K562 (cell line): Measurements from ENCODE around the gene HIF1A. TPM values are rescaled to one million over a fixed set of nuclear protein-coding genes. Genes with fewer than 3 reads are reported as not detected.

Experiments used
- ATAC-seq: fragments of 200-7000 bp; cut with Tn5 transposase; 3 replicates; pipeline ENCODE4 v1.9.1; 2020; ENCODE audit warnings: moderate library complexity
- BruUV-seq: library from RNA; stranded (reverse); fragments of 400-500 nt; replicated peaks from 2 replicates; lab custom pipeline; 2021; lab: Mats Ljungman, UMichigan
- CTCF ChIA-PET: fragments of 300-600 bp; formaldehyde crosslinking; extraction: SDS; loops from one replicate; lab custom pipeline; 2021; ENCODE audit warnings: low intra/inter-chr PET ratio; lab: Yijun Ruan, JAX
- POLR2A ChIA-PET: fragments of 300-600, 350-650 bp; sonication (Branson Sonifier 250); formaldehyde crosslinking; extraction: SDS; loops from one replicate; lab custom pipeline; 2021; ENCODE audit warnings: antibody characterized with exemption, inconsistent platforms; lab: Yijun Ruan, JAX
- DNase-seq, 4 experiments: peaks; one replicate each; pipeline versions ENCODE4 v3.0.0 to v3.0.0-alpha.2; 2011 to 2018; ENCODE audit warnings: low spot score in 3 of 4, mixed read lengths in 3 of 4; ENCODE audit errors: extremely low read depth in 1 of 4
- FAIRE-seq: peaks from 2 replicates; lab custom pipeline; 2011; peaks lifted over from hg19 to GRCh38; lab: Jason Lieb, UNC
- H2AFZ ChIP-seq: 2 replicates; pipeline ENCODE4 v1.6.0; 2011; ENCODE audit warnings: low read depth, low read length, control low read depth, inconsistent platforms
- H3K27ac ChIP-seq: fragments of 200-600 bp; 3 replicates; pipeline ENCODE4 v1.8.0; 2011; ENCODE audit warnings: low read depth, mild to moderate bottlenecking, control low read depth, inconsistent platforms, low read length, moderate library complexity, mixed read lengths; ENCODE audit errors: extremely low read depth
- H3K27me3 ChIP-seq, 2 experiments: fragments of 300-600 bp in 1 of 2; 2 replicates in 1 of 2; 3 replicates in 1 of 2; pipeline versions ENCODE4 v1.6.0 to v1.8.0; 2011; ENCODE audit warnings: inconsistent platforms in 2 of 2, low read length in 2 of 2, mild to moderate bottlenecking in 1 of 2, mixed read lengths in 1 of 2, moderate library complexity in 1 of 2; ENCODE audit not compliant: control insufficient read depth in 2 of 2, insufficient read depth in 2 of 2
- H3K36me3 ChIP-seq: fragments of 300-600 bp; 3 replicates; pipeline ENCODE4 v1.8.0; 2011; ENCODE audit warnings: mild to moderate bottlenecking, low read length, inconsistent platforms; ENCODE audit not compliant: control insufficient read depth, insufficient read depth
- H3K4me1 ChIP-seq, 2 experiments: fragments of 200-600 bp in 1 of 2; replicated peaks in 1 of 2; 2 replicates in 1 of 2; 3 replicates in 1 of 2; pipeline versions ENCODE4 v1.5.1 to v1.8.0; 2011; ENCODE audit warnings: inconsistent platforms in 2 of 2, low read length in 2 of 2, mild to moderate bottlenecking in 1 of 2, mixed read lengths in 1 of 2, moderate library complexity in 1 of 2; ENCODE audit not compliant: control insufficient read depth in 2 of 2, insufficient read depth in 2 of 2
- H3K4me2 ChIP-seq: 2 replicates; pipeline ENCODE4 v1.6.1; 2011; ENCODE audit warnings: low read length, control low read depth, inconsistent platforms, mixed read lengths; ENCODE audit not compliant: insufficient read depth
- H3K4me3 ChIP-seq: fragments of 200-600 bp; sonication (generic), shearing (Covaris generic); 2 replicates; pipeline ENCODE4 v1.5.1; 2016; ENCODE audit warnings: control low read depth, inconsistent platforms
- H3K79me2 ChIP-seq: fragments of 200-600 bp; 3 replicates; pipeline ENCODE4 v1.8.0; 2011; ENCODE audit warnings: low read length, inconsistent platforms; ENCODE audit not compliant: control insufficient read depth, insufficient read depth
- H3K9ac ChIP-seq, 2 experiments: 2 replicates each; pipeline versions ENCODE4 v1.6.0 to v1.6.1; 2011; ENCODE audit warnings: low read depth in 2 of 2, low read length in 2 of 2, control low read depth in 1 of 2, inconsistent platforms in 1 of 2, mild to moderate bottlenecking in 1 of 2, mixed read lengths in 1 of 2; ENCODE audit not compliant: insufficient read depth in 1 of 2
- H3K9me1 ChIP-seq: one replicate; pipeline ENCODE4 v1.6.0; 2011; ENCODE audit warnings: inconsistent platforms, mild to moderate bottlenecking, low read length, moderate library complexity; ENCODE audit not compliant: control insufficient read depth, insufficient read depth
- H3K9me3 ChIP-seq: replicated peaks from 2 replicates; pipeline ENCODE4 v1.5.1; 2011; ENCODE audit warnings: low read depth, low read length, inconsistent platforms; ENCODE audit not compliant: control insufficient read depth, insufficient read depth
- H4K20me1 ChIP-seq: replicated peaks from 2 replicates; pipeline ENCODE4 v1.6.1; 2011; ENCODE audit warnings: low read length, inconsistent platforms, mixed read lengths; ENCODE audit not compliant: control insufficient read depth, insufficient read depth
- CBFA2T2 ChIP-seq: fragments of 450-650 bp; conservative IDR thresholded peaks from 2 replicates; pipeline ENCODE4 v1.6.1; 2017; ENCODE audit warnings: mild to moderate bottlenecking
- CHAMP1 ChIP-seq: fragments of 450-650 bp; IDR thresholded peaks from 2 replicates; pipeline ENCODE4 v1.6.1; 2016; ENCODE audit warnings: mild to moderate bottlenecking
- ELF2 ChIP-seq: fragments of 250-450 bp; sonication (Bioruptor Pico); IDR thresholded peaks from 2 replicates; pipeline ENCODE4 v1.5.0; 2021; ENCODE audit warnings: mild to moderate bottlenecking
- FOXJ3 ChIP-seq: sonication (generic); formaldehyde crosslinking; IDR thresholded peaks from 2 replicates; pipeline ENCODE4 v1.4.0; 2020; ENCODE audit warnings: mild to moderate bottlenecking, missing genetic modification reagents
- NFIC ChIP-seq: fragments of 450-650 bp; IDR thresholded peaks from 2 replicates; pipeline ENCODE4 v1.6.1; 2017; ENCODE audit warnings: mild to moderate bottlenecking, inconsistent platforms
- NR0B1 ChIP-seq: fragments of 450-650 bp; IDR thresholded peaks from one replicate; pipeline ENCODE4 v1.6.1; 2018; ENCODE audit warnings: mild to moderate bottlenecking, moderate library complexity; ENCODE audit not compliant: partially characterized antibody
- PYGO2 ChIP-seq: fragments of 450-650 bp; IDR thresholded peaks from 2 replicates; pipeline ENCODE4 v1.6.1; 2016; ENCODE audit warnings: mild to moderate bottlenecking, missing genetic modification characterization, moderate library complexity, missing compliant biosample characterization
- RB1 ChIP-seq: fragments of 450-650 bp; IDR thresholded peaks from 2 replicates; pipeline ENCODE4 v1.6.1; 2017; ENCODE audit warnings: low read depth, mild to moderate bottlenecking
- SRSF1 ChIP-seq: fragments of 200-400 bp; formaldehyde crosslinking; IDR thresholded peaks from 2 replicates; pipeline ENCODE4 v1.6.1; 2017; ENCODE audit warnings: mild to moderate bottlenecking, low read depth, low read length, moderate library complexity
- ZNF217 ChIP-seq: sonication (generic); formaldehyde crosslinking; IDR thresholded peaks from 2 replicates; pipeline ENCODE4 v1.8.0; 2022; ENCODE audit warnings: mild to moderate bottlenecking, missing genetic modification reagents
- ZNF644 ChIP-seq: fragments of 200-800 bp; sonication (Bioruptor generic); IDR thresholded peaks from 2 replicates; pipeline ENCODE4 v1.6.1; 2016; ENCODE audit warnings: low read depth, missing genetic modification characterization, missing compliant biosample characterization
- ZNF740 ChIP-seq, 3 experiments: fragments of 200-800 bp in 1 of 3; sonication (Bioruptor generic) in 1 of 3; sonication (generic) in 1 of 3; formaldehyde crosslinking in 1 of 3; IDR thresholded peaks; 2 replicates each; pipeline versions ENCODE4 v1.6.1 to v1.8.0; 2016 to 2022; ENCODE audit warnings: mild to moderate bottlenecking in 2 of 3, missing compliant biosample characterization in 2 of 3, missing genetic modification characterization in 2 of 3, missing genetic modification reagents in 1 of 3
- WGBS: fragments of 100-300 bp; shearing (Covaris generic); methylation state at CpG from one replicate; pipeline ENCODE4 v1.1.6; 2016; ENCODE audit warnings: low coverage, mixed read lengths; ENCODE audit not compliant: insufficient coverage; ENCODE audit errors: missing lambda C conversion rate; 5-methylcytosine and 5-hydroxymethylcytosine counted together
- in situ Hi-C: fragments of 300-500 bp; cut with MboI; formaldehyde crosslinking; loops from 4 replicates; pipeline ENCODE4 v1.15.0; 2018; ENCODE audit warnings: inconsistent platforms, mixed read lengths
- intact Hi-C: fragments of 100-400 bp; cut with micrococcal nuclease; formaldehyde crosslinking; loops from 2 replicates; pipeline ENCODE4 v1.14.2; 2022
- polyA plus RNA-seq, 8 experiments: library from polyadenylated mRNA; depleted of rRNA in 4 of 8; stranded (reverse) in 5 of 8; unstranded in 3 of 8; fragments of >200 nt; fragmentation: Nextera tagmentation in 2 of 8; fragmentation: Illumina TruSeq in 1 of 8; extraction: Ambion mirVana in 2 of 8; extraction: Trizol in 1 of 8; gene quantifications; 2 replicates each; pipeline versions ENCODE4 v1.2.1 to v1.2.3, GENCODE V29; 2011 to 2014; ENCODE audit warnings: inconsistent platforms in 1 of 8, missing spikeins in 1 of 8
- total RNA-seq, 7 experiments: library from RNA; depleted of rRNA in 6 of 7; stranded (reverse); fragments of >200 nt in 6 of 7; fragmentation: Illumina TruSeq in 2 of 7; extraction: Trizol in 2 of 7; gene quantifications; 2 replicates each; pipeline versions ENCODE4 v1.2.1 to v1.2.3, GENCODE V29; 2011 to 2021; ENCODE audit warnings: low replicate concordance in 1 of 7

Gene HIF1A
- total and polyA plus RNA-seq, 9 of the 15 experiments (the other 6 are each of a cell fraction or from before 2014, with no cell fraction given) = 5.9 to 35.3 (median 24.2) TPM

GRCh38 chr14:61742371-61742770, 47.1 kb downstream of the HIF1A start:
- Histone ChIP-seq H4K20me1 (no peaks in the 10 kb centered on the region), H3K27me3 (no peaks in the 10 kb centered on the region), H3K9ac (no peak overlapping the region), H2AFZ (no peak overlapping the region), H3K4me1 (no peaks in the 10 kb centered on the region; a peak in 1 of 5 replicates), H3K79me2 (peaks cover 46% of the 10 kb centered on the region), H3K9me1 (no peaks in the 10 kb centered on the region), H3K36me3 (peaks cover 77% of the 10 kb centered on the region), H3K27ac (no peak overlapping the region), H3K4me3 (no peak overlapping the region), H3K4me2 (no peak overlapping the region), H3K9me3 (no peaks in the 10 kb centered on the region)
- in situ Hi-C loops (no loop called here), intact Hi-C loops (no loop called here)
- FAIRE-seq = no peak
- BruUV-seq = no TSS peak
- WGBS = 93% methylated on average over 5 of the region's 6 CpGs
- ChIA-PET CTCF (no interaction called here), POLR2A (interaction anchor here (1.1 to 1.2 kb wide), 2 partner anchors 8 to 11 kb away, joined by 3 read pairs; no protein-coding TSS in a partner anchor)
- DNase-seq = no peak
- TF ChIP-seq ZNF740 (CRISPR knock-in tag; IDR thresholded peaks at IDR 0.05) (no peak), ZNF740 (tag; IDR thresholded peaks at IDR 0.05) (no peak), ELF2 (CRISPR knock-in tag) (no peak), PYGO2 (tag) (no peak), ZNF217 (no peak), CHAMP1 (no peak), ZNF644 (tag) (no peak), RB1 (no peak), NR0B1 (no peak), NFIC (no peak), SRSF1 (no peak), FOXJ3 (CRISPR knock-in tag) (no peak), CBFA2T2 (no peak)
- TF ChIP-seq, all 486 proteins: peak for 0
- no peak for ATAC-seq
